GM23248 (cell line): ENCODE data around the gene KIAA2012.

Source experiments
- EZH2 ChIP-seq: fragments of 200-600 bp; sonication (generic); IDR thresholded peaks from 2 replicates; pipeline ENCODE4 v1.6.1; 2018; ENCODE audit warnings: antibody characterized with exemption, mild to moderate bottlenecking; ENCODE audit not compliant: insufficient read depth, poor library complexity, severe bottlenecking
- EZH2phosphoT487 ChIP-seq: fragments of 200-600 bp; sonication (generic); IDR thresholded peaks from 2 replicates; pipeline ENCODE4 v1.6.1; 2018; ENCODE audit warnings: antibody characterized with exemption, moderate library complexity, mild to moderate bottlenecking, low read depth; ENCODE audit not compliant: insufficient read depth

DNA sequence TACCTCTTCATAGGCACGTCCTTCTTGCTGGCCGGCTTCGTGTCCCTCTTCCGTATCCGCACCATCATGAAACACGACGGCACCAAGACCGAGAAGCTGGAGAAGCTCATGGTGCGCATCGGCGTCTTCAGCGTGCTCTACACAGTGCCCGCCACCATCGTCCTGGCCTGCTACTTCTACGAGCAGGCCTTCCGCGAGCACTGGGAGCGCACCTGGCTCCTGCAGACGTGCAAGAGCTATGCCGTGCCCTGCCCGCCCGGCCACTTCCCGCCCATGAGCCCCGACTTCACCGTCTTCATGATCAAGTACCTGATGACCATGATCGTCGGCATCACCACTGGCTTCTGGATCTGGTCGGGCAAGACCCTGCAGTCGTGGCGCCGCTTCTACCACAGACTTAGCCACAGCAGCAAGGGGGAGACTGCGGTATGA is 37.1 kb upstream of the KIAA2012 start:
- no peak for TF ChIP-seq EZH2phosphoT487
- no peak for TF ChIP-seq EZH2
